Renal cortical epithelial cell (primary cell): ENCODE data around the gene ORAI2. TPM values are rescaled to one million over a fixed set of nuclear protein-coding genes. Genes with fewer than 3 reads are reported as not detected.
"Not testable (repeated sequence)": the region's sequence is repeated elsewhere in the genome, so short reads cannot be mapped to it uniquely, and the experiment has no call there.

Experiments used
- DNase-seq: peaks from one replicate; pipeline ENCODE4 v3.0.0-alpha.2; 2011; ENCODE audit warnings: low read depth
- total RNA-seq: library from RNA; depleted of rRNA; stranded (reverse); fragments of >200 nt; gene quantifications from 2 replicates; pipeline ENCODE4 v1.2.3, GENCODE V29; 2014

The ORAI2 gene
- total RNA-seq, 1 donor from 2014 or later = 138 TPM

DNA sequence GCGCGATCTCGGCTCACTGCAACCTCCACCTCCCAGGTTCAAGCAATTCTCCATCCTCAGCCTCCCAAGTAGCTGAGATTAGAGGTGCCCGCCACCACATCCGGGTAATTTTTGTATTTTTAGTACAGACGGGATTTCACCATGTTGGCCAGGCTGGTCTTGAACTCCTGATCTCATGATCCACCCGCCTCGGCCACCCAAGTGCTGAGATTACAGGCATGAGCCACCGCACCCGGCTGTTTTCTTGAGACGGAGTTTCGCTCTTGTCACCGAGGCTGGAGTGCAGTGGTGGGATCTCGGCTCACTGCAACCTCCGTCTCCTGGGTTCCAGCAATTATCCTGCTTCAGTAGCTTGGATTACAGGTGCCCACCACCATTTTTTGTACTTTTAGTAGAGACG, 64.9 kb downstream of the ORAI2 start:
- not testable (repeated sequence) for DNase-seq

GRCh38 chr7:102503141-102503540, 69.8 kb downstream of the ORAI2 start:
- DNase-seq = not testable (repeated sequence)

DNA sequence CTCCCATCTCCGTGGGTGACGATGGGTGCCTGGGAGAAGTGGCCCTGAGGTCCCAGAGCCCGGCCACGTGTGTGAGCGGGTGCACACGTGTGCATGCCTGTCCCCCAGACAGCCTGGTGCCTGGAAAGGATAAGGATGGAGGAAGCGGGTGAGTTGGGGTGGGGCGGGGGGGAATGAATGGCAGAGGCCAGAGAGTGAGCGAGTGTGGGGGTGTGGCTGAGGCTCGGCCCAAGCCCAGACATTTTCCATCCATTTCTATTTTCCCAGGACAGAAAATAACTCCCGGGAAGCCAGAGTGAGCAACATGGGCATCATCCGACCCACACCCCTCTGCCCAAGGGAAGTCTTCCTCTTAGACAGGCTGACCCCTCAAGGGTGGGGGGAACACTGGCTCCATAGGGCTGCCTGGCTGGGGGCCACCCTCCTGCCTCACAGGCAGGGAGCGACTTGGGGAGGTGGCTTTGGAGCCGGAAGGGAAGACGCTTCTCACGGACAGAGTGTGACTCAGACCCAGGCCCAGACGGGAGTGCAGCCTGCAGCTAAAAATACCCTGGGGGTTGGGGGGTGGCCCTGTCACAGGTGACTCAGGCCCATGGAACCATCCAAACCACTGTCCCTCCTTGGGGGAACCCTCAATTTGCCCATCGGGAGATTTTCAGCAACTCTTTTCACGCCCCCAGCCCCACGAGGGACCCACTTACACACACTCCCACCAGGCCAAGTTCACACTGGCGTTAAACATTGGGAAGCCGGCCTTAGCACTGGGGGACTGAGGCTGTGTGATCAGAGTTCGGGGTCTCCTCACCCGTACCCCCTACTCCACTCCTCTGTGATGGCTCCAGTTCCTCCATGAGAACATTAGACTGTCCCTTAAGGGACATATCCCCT, 72.2 kb downstream of the ORAI2 start:
- not testable (repeated sequence) for DNase-seq

Other genes with a start within 250 kb of the ORAI2 start
- gene SH2B2, start 146.7 kb upstream of the ORAI2 start, total RNA-seq = 6.3 and 15.0 TPM in 2 replicates
- not detected in 2 replicates for gene SPDYE6, start 77.1 kb upstream of the ORAI2 start, total RNA-seq
- 25.4 and 26.1 TPM in 2 replicates for gene PRKRIP1, start 37.2 kb upstream of the ORAI2 start, total RNA-seq
- 9.9 and 26.6 TPM in 2 replicates for gene ALKBH4, start 31.3 kb downstream of the ORAI2 start, total RNA-seq
- gene LRWD1, start 31.4 kb downstream of the ORAI2 start, total RNA-seq = 26.2 and 29.5 TPM in 2 replicates
- 12.0 and 17.4 TPM in 2 replicates for gene POLR2J, start 45.3 kb downstream of the ORAI2 start, total RNA-seq
- 0.85 and 0.87 TPM in 2 replicates for gene RASA4B, start 84.2 kb downstream of the ORAI2 start, total RNA-seq
- 5.5 TPM in 1 of 2 replicates, not detected in the other for gene UPK3BL2, start 110.1 kb downstream of the ORAI2 start, total RNA-seq
- gene SPDYE2, start 117.7 kb downstream of the ORAI2 start, total RNA-seq = 0.10 TPM in 1 of 2 replicates, not detected in the other
- gene POLR2J3, start 139.0 kb downstream of the ORAI2 start, total RNA-seq = 3.8 and 32.7 TPM in 2 replicates
- gene RASA4, start 183.2 kb downstream of the ORAI2 start, total RNA-seq = 1.0 and 5.0 TPM in 2 replicates
- gene UPK3BL1, start 209.2 kb downstream of the ORAI2 start, total RNA-seq = 3.6 and 7.7 TPM in 2 replicates
- gene SPDYE2B, start 216.7 kb downstream of the ORAI2 start, total RNA-seq = not detected in 2 replicates
- 0.35 and 4.0 TPM in 2 replicates for gene POLR2J2, start 238.1 kb downstream of the ORAI2 start, total RNA-seq